C4-2B (cell line): Measurements from ENCODE around the gene COQ8A.

Experiments used
- ZFX ChIP-seq: fragments of 450-650 bp; IDR thresholded peaks from 2 replicates; pipeline ENCODE4 v1.6.1; 2017
- TF ChIP-seq, protein P1 (sequence below): fragments of 450-650 bp; conservative IDR thresholded peaks from 2 replicates; pipeline ENCODE4 v1.5.1; 2017; ENCODE audit warnings: mild to moderate bottlenecking

GRCh38 chr1:226975259-226976250, 35.5 kb downstream of the COQ8A start:
- TF ChIP-seq, protein P1, sequence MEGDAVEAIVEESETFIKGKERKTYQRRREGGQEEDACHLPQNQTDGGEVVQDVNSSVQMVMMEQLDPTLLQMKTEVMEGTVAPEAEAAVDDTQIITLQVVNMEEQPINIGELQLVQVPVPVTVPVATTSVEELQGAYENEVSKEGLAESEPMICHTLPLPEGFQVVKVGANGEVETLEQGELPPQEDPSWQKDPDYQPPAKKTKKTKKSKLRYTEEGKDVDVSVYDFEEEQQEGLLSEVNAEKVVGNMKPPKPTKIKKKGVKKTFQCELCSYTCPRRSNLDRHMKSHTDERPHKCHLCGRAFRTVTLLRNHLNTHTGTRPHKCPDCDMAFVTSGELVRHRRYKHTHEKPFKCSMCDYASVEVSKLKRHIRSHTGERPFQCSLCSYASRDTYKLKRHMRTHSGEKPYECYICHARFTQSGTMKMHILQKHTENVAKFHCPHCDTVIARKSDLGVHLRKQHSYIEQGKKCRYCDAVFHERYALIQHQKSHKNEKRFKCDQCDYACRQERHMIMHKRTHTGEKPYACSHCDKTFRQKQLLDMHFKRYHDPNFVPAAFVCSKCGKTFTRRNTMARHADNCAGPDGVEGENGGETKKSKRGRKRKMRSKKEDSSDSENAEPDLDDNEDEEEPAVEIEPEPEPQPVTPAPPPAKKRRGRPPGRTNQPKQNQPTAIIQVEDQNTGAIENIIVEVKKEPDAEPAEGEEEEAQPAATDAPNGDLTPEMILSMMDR, result no peak
- no peak for TF ChIP-seq ZFX
